Non-pigmented ciliary epithelial cell (primary cell): ENCODE measurements around the gene TNXB.
A peak's percentile ranks its signal among the peaks of the same experiment; 100 is the strongest.

ENCODE experiments used
- DNase-seq: peaks from one replicate; pipeline ENCODE4 v3.0.0-alpha.2; 2010; ENCODE audit warnings: low read depth

The TNXB gene, protein sequence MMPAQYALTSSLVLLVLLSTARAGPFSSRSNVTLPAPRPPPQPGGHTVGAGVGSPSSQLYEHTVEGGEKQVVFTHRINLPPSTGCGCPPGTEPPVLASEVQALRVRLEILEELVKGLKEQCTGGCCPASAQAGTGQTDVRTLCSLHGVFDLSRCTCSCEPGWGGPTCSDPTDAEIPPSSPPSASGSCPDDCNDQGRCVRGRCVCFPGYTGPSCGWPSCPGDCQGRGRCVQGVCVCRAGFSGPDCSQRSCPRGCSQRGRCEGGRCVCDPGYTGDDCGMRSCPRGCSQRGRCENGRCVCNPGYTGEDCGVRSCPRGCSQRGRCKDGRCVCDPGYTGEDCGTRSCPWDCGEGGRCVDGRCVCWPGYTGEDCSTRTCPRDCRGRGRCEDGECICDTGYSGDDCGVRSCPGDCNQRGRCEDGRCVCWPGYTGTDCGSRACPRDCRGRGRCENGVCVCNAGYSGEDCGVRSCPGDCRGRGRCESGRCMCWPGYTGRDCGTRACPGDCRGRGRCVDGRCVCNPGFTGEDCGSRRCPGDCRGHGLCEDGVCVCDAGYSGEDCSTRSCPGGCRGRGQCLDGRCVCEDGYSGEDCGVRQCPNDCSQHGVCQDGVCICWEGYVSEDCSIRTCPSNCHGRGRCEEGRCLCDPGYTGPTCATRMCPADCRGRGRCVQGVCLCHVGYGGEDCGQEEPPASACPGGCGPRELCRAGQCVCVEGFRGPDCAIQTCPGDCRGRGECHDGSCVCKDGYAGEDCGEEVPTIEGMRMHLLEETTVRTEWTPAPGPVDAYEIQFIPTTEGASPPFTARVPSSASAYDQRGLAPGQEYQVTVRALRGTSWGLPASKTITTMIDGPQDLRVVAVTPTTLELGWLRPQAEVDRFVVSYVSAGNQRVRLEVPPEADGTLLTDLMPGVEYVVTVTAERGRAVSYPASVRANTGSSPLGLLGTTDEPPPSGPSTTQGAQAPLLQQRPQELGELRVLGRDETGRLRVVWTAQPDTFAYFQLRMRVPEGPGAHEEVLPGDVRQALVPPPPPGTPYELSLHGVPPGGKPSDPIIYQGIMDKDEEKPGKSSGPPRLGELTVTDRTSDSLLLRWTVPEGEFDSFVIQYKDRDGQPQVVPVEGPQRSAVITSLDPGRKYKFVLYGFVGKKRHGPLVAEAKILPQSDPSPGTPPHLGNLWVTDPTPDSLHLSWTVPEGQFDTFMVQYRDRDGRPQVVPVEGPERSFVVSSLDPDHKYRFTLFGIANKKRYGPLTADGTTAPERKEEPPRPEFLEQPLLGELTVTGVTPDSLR (N-terminal part only)

DNA sequence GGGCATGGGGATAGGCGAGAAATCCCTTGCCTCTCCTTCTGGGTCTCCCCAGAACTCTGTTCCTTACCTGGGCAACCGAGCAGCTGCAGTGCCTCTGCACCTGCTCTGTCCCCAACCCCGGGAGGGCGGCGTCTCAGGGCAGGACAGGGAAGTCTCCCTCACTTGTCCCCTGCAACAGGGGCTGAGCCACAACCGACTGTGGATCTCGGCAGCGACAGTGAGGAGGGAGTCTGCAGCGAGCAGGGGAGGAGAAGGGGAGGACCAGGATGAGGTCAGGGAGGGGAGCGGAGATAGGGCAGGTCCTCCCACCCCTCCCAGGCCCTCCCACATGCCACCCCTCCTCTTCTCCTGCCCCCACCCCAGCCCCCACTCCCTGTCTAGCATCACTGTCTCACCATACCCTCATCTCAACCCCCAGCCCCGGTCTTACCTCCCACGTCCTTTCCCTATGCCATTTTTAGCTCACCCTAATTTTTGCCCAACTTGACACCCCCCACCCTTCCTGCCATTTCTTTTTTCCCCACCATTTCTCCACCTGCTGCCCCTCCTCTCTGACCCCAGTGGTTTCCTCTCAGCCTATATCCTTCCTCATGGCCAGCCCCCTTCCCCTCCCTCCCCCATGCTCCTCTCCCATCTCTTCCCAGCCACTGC lies at the start of gene TNXB:
Gene TNXB, minus strand, starts transcription at position 225 of the 651 bp plus-strand sequence. CDS start 11,140 bp downstream, outside the sequence.
- DNase-seq = no peak

- no peak for DNase-seq
Measured at GRCh38 chr6:32158052-32158451, 48.9 kb upstream of the TNXB start.

- DNase-seq = no peak
Measured at GRCh38 chr6:32156891-32157290, 47.8 kb upstream of the TNXB start.

- no peak for DNase-seq
Measured at GRCh38 chr6:32154514-32155161, 45.5 kb upstream of the TNXB start.

DNA sequence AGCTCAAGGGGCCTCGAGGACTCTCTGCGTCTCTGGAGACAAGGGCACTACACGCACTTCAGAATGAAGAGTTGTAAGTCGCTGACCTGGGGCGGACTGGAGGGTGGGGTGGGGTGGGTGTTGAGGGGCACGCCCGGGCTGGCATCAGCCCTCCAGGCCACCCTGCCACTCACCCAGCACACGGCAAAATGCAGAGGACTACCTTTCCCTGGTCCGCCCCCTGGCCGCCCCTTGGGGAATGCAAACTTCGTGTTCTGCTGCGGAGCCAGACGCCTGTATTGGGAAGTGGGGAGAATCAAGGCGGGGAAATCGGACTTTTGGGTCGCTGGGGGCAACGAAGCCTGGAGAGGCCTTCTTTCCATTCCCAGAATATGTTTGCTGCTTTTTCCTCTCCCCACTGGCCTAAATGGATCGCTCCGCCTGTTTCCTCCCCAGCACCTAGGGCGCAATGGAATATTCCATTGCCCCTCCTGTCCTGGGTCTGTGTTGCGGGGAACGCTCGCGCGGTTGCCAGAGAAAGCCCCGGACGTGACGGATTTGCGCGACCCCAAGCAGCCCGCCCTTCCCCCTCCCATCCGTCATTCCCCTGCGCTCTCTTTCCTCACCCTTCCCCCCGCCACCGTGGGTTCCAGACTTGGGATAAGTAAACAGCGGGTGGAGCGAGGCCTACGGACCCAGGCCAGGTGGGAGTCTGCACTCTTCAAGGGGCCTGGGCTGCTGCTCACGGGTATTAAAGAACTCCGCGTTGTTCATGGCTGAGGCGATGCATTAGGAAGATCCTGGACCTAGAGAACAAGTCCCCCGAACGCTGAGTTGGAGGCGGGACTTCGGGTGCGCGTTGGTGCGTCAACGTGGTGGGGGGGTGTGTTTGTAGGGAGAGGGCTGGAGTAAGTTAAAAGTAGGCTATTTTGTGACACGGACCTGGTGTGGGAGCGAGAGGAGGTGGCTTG lies 44.7 kb upstream of the TNXB start, which contains the start of gene PPT2:
Gene PPT2, plus strand, starts transcription at position 578 of the 950 bp plus-strand sequence. CDS start 454 bp downstream, outside the sequence.
- DNase-seq = peak; percentile 78

GRCh38 chr6:32152769-32153563 lies 43.8 kb upstream of the TNXB start:
- DNase-seq = no peak

DNA sequence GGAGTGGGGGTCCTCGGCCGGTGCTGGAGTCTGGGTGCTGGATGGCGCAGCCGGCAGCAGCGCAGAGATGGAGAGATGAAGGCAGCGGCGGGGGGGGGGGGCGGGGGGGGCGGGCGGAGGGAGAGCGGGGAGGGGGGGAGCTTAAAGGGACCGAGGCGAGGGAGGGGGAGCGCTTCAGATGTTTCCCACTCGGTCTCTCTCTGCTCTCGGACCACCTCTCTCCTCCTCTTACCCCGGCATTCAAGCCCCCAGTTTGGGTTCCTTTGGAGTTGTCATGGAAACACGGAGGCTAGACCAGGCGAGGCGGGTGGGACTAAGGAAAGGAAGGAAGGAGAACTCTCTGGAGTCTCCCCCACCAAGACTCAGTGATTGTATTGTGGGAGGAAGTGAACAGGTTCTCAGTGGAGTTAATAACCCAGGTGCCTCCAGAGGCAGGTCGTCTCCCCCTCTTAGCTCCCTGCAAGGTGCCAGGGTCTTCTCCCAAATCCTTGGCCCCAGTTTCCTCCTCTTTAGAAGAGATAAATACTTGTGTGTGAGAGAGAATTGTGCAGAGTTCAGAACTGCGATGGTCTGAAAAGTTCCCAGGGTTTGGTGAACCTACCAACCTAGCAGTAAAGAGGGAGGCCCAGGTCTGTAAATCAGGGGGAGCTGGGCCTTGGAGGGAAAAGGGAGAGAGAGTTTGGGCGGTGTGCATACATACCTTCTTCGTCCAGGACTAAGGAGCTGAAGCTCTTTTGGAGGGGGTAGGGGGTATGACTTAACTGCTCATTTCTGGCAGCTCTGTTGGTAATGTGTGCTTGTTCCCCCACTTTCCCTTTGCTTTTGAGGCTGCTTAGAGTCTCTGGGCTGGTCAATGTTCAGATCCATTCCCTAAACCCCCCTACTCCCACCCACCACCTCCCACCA lies 43.0 kb upstream of the TNXB start, which contains the start of gene PRRT1:
Gene PRRT1, minus strand, starts transcription at position 77 of the 906 bp plus-strand sequence. CDS start 112 bp downstream, outside the sequence.
- no peak for DNase-seq

GRCh38 chr6:32151181-32151862 lies 42.2 kb upstream of the TNXB start:
- no peak for DNase-seq

GRCh38 chr6:32149932-32150870 lies 41.1 kb upstream of the TNXB start:
- DNase-seq = no peak

GRCh38 chr6:32149092-32149755 lies 40.1 kb upstream of the TNXB start:
- DNase-seq = no peak

DNA sequence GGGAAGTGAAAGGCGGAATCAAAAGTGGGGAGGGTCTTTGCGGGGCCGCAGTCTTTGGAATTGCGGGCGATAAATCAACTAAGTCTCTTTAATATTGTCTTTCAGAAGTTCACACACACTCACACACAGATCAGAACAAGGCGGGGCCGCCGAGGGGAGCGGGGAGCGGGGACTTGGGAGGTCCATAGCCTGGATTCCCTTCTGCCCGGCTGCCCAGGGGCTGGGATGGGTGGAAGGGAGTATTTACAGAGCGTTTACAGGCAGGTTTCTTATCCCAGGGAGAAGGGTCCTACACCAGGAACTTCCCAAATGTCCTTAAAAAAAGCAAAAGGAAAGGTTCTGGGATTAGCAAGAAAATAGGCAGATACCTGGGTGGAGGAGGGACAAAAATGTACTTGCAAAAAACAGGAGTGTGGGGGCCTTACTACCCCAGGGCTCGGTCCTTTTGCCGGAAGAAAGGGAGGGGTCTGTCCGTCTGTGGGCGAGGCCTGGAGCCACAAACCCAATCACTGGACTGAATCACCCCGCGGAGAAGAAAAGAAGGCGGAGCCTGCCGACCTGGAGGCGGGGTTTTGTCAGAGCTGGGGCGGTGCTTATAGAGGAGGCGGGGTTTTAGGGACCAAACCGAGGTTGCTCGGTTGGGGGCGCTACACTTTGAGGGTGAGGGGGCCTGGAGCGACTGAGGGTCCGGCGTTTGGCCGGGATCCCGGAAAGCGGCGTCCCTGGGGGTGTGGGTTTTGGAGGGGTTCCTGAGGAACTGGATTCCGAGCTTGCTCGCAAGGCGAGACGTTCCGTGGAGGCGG lies 39.4 kb upstream of the TNXB start:
- no peak for DNase-seq

DNA sequence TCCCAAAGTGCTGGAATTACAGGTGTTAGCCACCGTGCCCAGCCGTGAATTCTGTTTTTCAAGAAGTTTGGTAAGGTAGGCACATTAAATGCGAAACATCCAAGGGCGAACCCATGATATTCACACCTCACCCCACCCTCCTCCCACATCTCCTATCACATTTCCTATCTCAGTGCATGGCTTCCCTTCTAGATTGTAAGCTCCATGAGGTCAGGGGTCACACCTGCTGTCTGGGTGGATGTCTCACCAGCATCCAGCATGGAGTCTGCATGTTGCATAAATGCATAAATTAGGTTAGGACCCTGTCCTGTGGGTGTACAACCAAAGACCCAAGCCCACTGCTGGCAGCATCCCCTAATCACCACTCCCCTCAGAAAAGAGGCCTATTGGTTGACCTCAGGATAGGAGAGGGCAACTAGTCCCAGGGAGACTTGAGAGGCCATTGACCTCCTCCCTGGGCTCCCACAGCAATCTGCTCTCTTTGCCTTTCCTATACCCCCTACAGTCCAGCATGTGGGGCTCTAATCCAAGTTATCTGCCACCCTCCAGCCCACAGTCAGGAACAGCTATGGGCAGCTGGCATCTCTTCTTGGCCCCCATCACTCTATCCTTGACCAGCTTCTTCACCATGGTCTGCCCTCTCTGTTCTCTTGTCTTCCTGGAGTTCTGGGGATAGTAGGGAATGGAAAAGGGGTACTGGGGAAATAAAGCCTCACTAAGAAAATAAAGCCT lies 38.4 kb upstream of the TNXB start:
- DNase-seq = no peak

- no peak for DNase-seq
Measured at GRCh38 chr6:32146687-32147086, 37.5 kb upstream of the TNXB start.

GRCh38 chr6:32146287-32146686 lies 37.1 kb upstream of the TNXB start:
- no peak for DNase-seq
